GM12864 (cell line): ENCODE results near the gene INTS15.

Source experiments
- DNase-seq: peaks from one replicate; pipeline ENCODE4 v3.0.0-alpha.2; 2011; ENCODE audit warnings: low read depth
- H3K4me3 ChIP-seq: 2 replicates; pipeline ENCODE4 v1.5.1; 2011; ENCODE audit warnings: mild to moderate bottlenecking, low read depth, low read length, control low read depth
- TF ChIP-seq, protein P1 (sequence below): IDR thresholded peaks from 2 replicates; pipeline ENCODE4 v1.5.1; 2011; ENCODE audit warnings: low read depth, mild to moderate bottlenecking, moderate library complexity, low read length, control low read depth, inconsistent platforms; ENCODE audit errors: missing control alignments

INTS15 gene

GRCh38 chr7:6639627-6640026, 49.8 kb downstream of the INTS15 start:
- DNase-seq: no peak
- H3K4me3 ChIP-seq: no peak overlapping the region
- TF ChIP-seq, protein P1, sequence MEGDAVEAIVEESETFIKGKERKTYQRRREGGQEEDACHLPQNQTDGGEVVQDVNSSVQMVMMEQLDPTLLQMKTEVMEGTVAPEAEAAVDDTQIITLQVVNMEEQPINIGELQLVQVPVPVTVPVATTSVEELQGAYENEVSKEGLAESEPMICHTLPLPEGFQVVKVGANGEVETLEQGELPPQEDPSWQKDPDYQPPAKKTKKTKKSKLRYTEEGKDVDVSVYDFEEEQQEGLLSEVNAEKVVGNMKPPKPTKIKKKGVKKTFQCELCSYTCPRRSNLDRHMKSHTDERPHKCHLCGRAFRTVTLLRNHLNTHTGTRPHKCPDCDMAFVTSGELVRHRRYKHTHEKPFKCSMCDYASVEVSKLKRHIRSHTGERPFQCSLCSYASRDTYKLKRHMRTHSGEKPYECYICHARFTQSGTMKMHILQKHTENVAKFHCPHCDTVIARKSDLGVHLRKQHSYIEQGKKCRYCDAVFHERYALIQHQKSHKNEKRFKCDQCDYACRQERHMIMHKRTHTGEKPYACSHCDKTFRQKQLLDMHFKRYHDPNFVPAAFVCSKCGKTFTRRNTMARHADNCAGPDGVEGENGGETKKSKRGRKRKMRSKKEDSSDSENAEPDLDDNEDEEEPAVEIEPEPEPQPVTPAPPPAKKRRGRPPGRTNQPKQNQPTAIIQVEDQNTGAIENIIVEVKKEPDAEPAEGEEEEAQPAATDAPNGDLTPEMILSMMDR: no peak

DNA sequence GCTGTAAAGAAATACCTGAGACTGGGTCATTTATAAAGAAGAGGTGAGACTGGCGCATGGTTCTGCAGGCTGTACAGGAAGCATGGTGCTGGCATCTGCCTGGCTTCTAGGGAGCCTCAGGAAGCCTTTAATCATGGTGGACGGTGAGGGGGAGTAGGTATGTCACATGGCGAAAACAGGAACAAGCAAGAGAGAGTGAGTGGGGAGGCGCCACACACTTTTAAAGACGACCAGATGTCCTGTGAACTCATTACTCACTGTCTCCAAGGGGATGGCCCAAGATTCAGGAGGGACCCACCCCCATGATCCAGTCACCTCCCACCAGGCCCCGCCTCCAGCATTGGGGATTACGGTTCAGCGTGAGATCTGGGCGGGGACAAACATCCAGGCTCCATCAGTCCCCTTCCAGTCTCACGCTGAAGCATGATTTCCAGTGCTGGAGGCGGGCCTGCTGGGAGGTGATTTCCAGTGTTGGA, 50.5 kb downstream of the INTS15 start:
- no peak for DNase-seq
- TF ChIP-seq, protein P1: no peak

DNA sequence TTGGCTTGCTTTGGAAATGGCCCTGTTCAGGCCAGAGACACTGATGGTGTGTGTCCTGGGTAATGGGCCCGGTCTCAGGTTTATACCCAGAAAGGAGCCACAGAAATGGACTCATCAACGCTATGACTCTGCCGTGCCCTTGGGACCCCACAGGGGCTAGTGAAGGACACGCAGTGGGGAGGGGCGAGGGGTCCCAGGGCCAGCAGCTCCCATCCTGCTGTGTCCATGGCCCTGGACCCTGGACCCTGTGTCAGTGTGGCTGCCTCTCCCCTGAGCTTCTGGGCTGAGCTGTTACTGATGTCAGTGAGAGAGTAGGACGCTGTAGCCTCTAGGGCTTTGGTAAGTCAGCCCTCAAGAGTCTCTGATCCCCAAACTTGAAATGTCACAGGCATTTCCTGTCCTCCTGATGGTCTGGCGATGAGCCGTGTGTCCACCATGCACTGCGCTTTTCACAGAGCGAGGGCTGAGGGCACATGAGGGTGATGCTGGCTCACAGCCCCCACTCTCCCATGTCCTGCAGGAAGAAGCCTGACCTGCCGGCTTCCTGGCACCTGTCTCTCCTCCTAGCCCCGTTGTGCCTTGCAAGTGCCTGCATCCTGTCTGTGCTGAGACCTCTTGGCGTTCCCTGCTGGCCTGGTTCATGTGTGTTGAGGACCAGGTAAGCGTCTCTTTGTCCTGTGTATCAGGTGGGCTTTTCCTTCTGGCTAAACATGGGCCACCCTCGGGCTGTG, 51.6 kb downstream of the INTS15 start:
- H3K4me3 ChIP-seq: no peak overlapping the region
- no peak for DNase-seq
- TF ChIP-seq, protein P1: no peak

More for the DNA sequence above, 50.5 kb downstream of the INTS15 start:
- no peak overlapping the region for H3K4me3 ChIP-seq

DNA sequence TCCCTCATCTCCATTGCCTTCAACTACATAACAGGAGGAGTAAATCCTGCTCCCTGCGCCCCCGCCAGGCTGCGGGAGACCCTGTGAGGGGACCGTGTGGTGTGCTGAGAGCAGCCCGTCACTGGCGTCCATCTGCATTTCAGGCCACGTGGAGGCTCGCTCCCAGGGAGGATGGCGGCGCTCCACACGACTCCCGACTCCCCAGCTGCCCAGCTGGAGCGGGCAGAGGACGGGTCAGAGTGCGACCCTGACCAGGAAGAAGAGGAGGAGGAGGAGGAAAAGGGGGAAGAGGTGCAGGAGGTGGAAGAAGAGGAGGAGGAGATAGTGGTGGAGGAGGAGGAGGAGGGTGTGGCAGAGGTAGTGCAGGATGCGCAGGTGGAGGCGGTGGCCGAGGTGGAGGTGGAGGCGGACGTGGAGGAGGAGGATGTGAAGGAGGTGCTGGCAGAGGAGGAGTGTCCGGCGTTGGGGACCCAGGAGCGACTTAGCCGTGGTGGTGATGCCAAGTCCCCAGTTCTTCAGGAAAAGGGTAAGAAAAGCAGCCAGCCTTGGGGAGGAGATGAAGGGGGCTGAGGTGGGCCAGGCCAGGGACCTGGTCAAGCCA, 52.5 kb downstream of the INTS15 start:
- no peak overlapping the region for H3K4me3 ChIP-seq
- TF ChIP-seq, protein P1: no peak
- DNase-seq: no peak

DNA sequence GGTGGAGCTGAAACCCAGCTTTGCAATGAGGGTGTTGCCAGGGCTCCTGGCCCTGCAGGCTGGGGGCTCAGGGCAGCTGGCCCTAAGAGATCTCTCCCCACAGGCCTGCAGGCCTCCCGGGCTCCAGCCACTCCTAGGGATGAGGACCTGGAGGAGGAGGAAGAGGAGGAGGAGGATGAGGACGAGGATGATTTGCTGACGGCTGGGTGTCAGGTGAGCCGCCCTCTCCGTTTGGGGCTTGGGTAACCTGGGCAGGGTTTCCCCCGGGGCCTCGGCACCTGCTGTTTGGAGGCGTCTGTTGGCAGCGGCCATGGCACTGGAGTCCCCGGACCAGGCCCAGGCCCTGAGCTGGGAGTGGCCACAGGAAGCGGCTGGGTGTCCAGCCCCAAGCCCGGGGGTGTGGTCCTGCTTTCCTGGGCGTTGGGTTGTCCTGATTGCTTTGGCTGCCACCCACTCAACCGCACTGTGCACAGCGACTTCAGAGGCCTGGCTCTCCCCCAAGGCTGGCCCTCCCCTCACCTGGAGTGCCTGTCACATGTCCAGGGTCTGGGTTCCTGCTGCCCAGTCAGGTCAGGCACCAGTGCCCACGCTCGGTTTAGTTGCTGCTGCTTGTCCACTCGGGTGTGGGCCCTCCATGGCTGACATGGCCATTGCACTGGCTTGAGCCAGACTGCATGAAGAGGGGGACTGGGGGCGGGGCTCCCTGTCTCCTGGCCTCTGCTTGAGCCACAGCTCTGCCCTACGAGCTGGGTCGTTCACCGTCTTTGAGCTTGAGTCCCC, 53.2 kb downstream of the INTS15 start:
- DNase-seq: no peak
- H3K4me3 ChIP-seq: no peak overlapping the region
- TF ChIP-seq, protein P1: no peak

DNA sequence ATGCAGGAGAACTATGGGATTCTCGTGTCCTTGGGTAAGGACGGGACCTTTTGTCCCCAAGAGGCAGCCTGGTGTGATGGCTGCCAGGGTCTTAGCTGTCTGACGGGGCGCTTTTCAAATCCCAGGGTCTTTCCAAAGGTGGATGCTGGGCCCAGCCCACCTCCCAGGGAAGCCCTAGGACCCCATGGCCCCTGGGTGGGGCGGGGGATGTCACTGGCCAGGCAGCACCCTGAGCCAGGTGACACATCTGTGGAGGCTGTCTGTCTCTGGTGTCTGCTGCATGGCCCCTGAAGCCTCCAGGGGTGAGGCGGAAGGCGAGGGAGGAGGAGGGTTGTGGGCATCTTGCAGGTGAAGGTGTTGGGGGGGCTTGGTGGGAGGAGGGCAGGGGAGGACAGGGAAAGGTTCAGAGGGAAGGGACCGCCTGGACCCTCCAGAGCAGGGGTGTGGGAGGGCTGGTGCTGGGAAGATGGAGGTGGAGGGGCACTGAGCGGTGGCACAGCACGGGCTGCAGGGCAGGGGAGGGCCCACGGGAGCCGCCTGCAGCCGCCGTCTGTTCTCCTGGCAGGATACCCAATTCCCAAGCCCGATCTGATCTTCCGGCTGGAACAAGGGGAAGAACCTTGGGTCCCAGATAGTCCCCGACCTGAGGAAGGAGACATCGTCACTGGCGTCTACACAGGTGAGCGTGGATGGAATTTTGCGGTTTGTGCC, 54.2 kb downstream of the INTS15 start:
- TF ChIP-seq, protein P1: no peak
- DNase-seq: no peak
- no peak overlapping the region for H3K4me3 ChIP-seq
